Sigmoid colon (tissue), 7 donors: ENCODE results near the gene SPATA25. TPM values are rescaled to one million over a fixed set of nuclear protein-coding genes. Genes with fewer than 3 reads are reported as not detected.
A peak's percentile ranks its signal among the peaks of the same experiment; 100 is the strongest.
"Not testable (repeated sequence)": the region's sequence is repeated elsewhere in the genome, so short reads cannot be mapped to it uniquely, and the experiment has no call there.

Experiments used
- DNase-seq: peaks from one replicate; pipeline ENCODE4 v3.0.0-alpha.2; 2019
- H3K27ac ChIP-seq, 4 donors: fragments of 200-600 bp; sonication (generic); one replicate each; pipeline ENCODE4 v1.5.1; 2016 to 2019; ENCODE audit warnings: mild to moderate bottlenecking in 1 of 4
- H3K27me3 ChIP-seq, 3 donors: fragments of 200-600 bp; sonication (generic); one replicate each; pipeline ENCODE4 v1.5.1; 2019; ENCODE audit warnings: mild to moderate bottlenecking in 1 of 3
- H3K36me3 ChIP-seq, 4 donors: fragments of 200-600 bp; sonication (generic); one replicate each; pipeline ENCODE4 v1.5.1; 2016 to 2019
- H3K4me1 ChIP-seq, 4 donors: fragments of 200-600 bp; sonication (generic); one replicate each; pipeline ENCODE4 v1.5.1; 2017 to 2019
- H3K4me3 ChIP-seq, 4 donors: fragments of 200-600 bp; sonication (generic); one replicate each; pipeline ENCODE4 v1.5.1; 2017 to 2019; ENCODE audit warnings: mild to moderate bottlenecking in 2 of 4, moderate library complexity in 1 of 4
- H3K9me3 ChIP-seq, 4 donors: fragments of 200-600 bp in 3 of 4; sonication (generic) in 3 of 4; one replicate each; pipeline versions ENCODE4 v1.5.1 to v1.6.1; 2013 to 2019
- EP300 ChIP-seq, 4 donors: sonication (generic); formaldehyde crosslinking; IDR thresholded peaks; one replicate each; pipeline ENCODE4 v1.6.1; 2017; ENCODE audit warnings: antibody characterized with exemption in 4 of 4
- POLR2A ChIP-seq, 2 donors: fragments of 450-650 bp; IDR thresholded peaks; one replicate each; pipeline ENCODE4 v1.6.1; 2016; ENCODE audit warnings: antibody characterized with exemption in 2 of 2, mild to moderate bottlenecking in 2 of 2, moderate library complexity in 2 of 2
- POLR2AphosphoS5 ChIP-seq, 4 donors: sonication (generic); formaldehyde crosslinking; IDR thresholded peaks; one replicate each; pipeline ENCODE4 v1.6.1; 2017; ENCODE audit warnings: antibody characterized with exemption in 4 of 4
- WGBS, 2 donors: extraction: QIAGEN DNeasy Blood & Tissue Kit; methylation state at CpG; one replicate each; pipeline ENCODE4 v1.1.7; 2013; 5-methylcytosine and 5-hydroxymethylcytosine counted together
- intact Hi-C: fragments of 100-400 bp; cut with DNase I; formaldehyde crosslinking; loops from one replicate; pipeline ENCODE4 v1.15.1; 2023
- polyA plus RNA-seq, 3 donors: library from polyadenylated mRNA; stranded (reverse); fragments of 200-250 nt; gene quantifications; one replicate each; pipeline ENCODE4 v1.2.3, GENCODE V29; 2013
- total RNA-seq, 4 donors: library from RNA; depleted of rRNA; stranded (reverse); fragments of >200 nt; gene quantifications; one replicate each; pipeline ENCODE4 v1.1.0, GENCODE V29; 2016
- TF ChIP-seq, protein P1 (sequence below), 4 experiments: fragments of 450-650 bp in 3 of 4; fragments of 200-600 bp in 1 of 4; IDR thresholded peaks; one replicate each; pipeline ENCODE4 v1.5.1; 2016 to 2019; ENCODE audit warnings: antibody characterized with exemption in 4 of 4, mild to moderate bottlenecking in 3 of 4, moderate library complexity in 2 of 4
- donor health status: healthy with polysubstance abuse.
- donor health status: Bipolar disorder and iron deficiency.
- donor health status: healthy.

Gene SPATA25
- total and polyA plus RNA-seq, 7 donors: 1.6 to 7.5 (median 1.8) TPM; not detected in 2

GRCh38 chr20:45880988-45881788 lies 6.2 kb downstream of the SPATA25 start, which contains the start of gene ZSWIM1:
Gene ZSWIM1 (plus strand): TSS chr20:45881227. CDS start chr20:45882593, 1,366 bp downstream.
- TF ChIP-seq POLR2A (IDR thresholded peaks at IDR 0.05): peak in 1 of 2 donors; percentile 53
- no peak for TF ChIP-seq EP300 (IDR thresholded peaks at IDR 0.05)
- peak; percentile 51 to 84 (median 74) for TF ChIP-seq POLR2AphosphoS5 (IDR thresholded peaks at IDR 0.05)
- peak; percentile 100 for DNase-seq
- H3K27me3 ChIP-seq: no peaks in the 10 kb centered on the region
- intact Hi-C loops: no loop called here
- no peaks in the 10 kb centered on the region for H3K9me3 ChIP-seq
- peaks cover 6 to 60% (median 16%) of the 10 kb centered on the region in 4 donors for H3K36me3 ChIP-seq
- H3K4me1 ChIP-seq: peaks cover 0 to 20% (median 12%) of the 10 kb centered on the region in 4 donors
- 0 to 1% methylated on average over 23 of the region's 23 CpGs for WGBS, 2 donors
- H3K27ac ChIP-seq: peak within 1 kb of the TSS; percentile 83 to 89 (median 85)
- peak within 1 kb of the TSS; percentile 50 to 62 (median 54) for H3K4me3 ChIP-seq

DNA sequence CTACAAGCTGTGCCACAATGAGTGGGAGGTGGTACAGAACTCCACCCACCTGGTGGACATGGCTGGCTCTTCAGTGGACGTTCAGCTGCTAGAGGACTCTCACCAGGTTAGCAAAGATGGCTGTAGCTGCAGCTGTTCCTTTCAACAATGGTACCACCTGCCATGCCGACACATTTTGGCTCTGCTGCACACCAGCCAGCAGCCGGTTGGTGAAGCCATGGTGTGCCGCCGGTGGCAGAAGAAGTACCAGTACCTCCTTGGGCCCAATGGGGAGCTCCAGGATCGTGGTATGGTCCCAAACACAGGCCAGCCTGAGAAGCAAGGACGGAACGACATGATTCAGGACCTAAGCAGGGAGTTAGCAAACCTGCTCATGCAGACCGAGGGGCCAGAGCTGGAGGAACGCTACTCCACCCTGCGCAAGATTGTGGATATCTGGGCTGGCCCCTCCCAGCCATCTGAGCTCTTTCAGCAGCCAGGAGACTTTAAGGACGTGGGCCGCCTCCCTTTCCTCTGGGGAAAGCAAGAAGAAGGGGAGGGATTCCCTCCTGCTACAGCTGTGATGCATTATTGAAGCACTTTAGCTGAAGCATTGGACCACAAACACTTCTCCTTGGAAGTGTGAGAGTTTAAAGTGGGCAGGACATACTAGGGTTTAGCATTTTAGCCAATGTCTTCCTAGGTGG lies 9.2 kb downstream of the SPATA25 start:
- no peaks in the 10 kb centered on the region for H3K9me3 ChIP-seq
- H3K27me3 ChIP-seq: no peaks in the 10 kb centered on the region
- peaks cover 0 to 15% (median 10%) of the 10 kb centered on the region in 4 donors for H3K4me1 ChIP-seq
- TF ChIP-seq, protein P1, sequence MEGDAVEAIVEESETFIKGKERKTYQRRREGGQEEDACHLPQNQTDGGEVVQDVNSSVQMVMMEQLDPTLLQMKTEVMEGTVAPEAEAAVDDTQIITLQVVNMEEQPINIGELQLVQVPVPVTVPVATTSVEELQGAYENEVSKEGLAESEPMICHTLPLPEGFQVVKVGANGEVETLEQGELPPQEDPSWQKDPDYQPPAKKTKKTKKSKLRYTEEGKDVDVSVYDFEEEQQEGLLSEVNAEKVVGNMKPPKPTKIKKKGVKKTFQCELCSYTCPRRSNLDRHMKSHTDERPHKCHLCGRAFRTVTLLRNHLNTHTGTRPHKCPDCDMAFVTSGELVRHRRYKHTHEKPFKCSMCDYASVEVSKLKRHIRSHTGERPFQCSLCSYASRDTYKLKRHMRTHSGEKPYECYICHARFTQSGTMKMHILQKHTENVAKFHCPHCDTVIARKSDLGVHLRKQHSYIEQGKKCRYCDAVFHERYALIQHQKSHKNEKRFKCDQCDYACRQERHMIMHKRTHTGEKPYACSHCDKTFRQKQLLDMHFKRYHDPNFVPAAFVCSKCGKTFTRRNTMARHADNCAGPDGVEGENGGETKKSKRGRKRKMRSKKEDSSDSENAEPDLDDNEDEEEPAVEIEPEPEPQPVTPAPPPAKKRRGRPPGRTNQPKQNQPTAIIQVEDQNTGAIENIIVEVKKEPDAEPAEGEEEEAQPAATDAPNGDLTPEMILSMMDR (IDR thresholded peaks at IDR 0.05): no peak
- no peak for TF ChIP-seq POLR2AphosphoS5 (IDR thresholded peaks at IDR 0.05)
- TF ChIP-seq POLR2A (IDR thresholded peaks at IDR 0.05): no peak
- TF ChIP-seq EP300 (IDR thresholded peaks at IDR 0.05): no peak
- H3K4me3 ChIP-seq: no peak overlapping the region
- H3K27ac ChIP-seq: peak overlapping the region in 1 of 4 donors; percentile 10
- no peak for DNase-seq
- peaks cover 1 to 32% (median 10%) of the 10 kb centered on the region in 4 donors for H3K36me3 ChIP-seq
- intact Hi-C loops: no loop called here
- 91 to 93% methylated on average over 13 of the region's 13 CpGs for WGBS, 2 donors

DNA sequence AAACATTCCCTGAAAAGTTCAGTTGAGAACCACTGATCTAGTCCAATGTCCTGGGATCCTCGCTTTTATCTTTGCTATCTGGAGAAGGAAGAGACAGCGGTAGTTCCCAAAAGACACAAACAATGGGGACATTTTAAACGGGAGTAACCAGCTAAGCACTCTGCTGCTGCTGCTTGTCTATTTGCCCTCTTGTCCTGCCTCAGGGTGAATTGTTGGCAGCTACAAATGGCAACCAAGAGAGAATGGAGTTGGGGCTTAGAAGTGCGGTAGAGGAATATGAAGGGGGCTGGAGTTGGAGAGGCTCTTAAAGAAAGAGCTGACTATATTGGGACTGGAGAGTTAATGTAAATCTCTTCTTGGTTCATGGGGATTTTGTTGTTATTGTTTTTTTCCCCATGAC lies 12.8 kb downstream of the SPATA25 start:
- intact Hi-C loops: no loop called here
- H3K9me3 ChIP-seq: no peaks in the 10 kb centered on the region
- no peak overlapping the region for H3K4me3 ChIP-seq
- H3K4me1 ChIP-seq: no peaks in the 10 kb centered on the region
- no peak overlapping the region for H3K27ac ChIP-seq
- no peaks in the 10 kb centered on the region for H3K27me3 ChIP-seq
- DNase-seq: no peak
- WGBS, 2 donors: 83 to 90% methylated on average over 4 of the region's 4 CpGs
- TF ChIP-seq, protein P1 (IDR thresholded peaks at IDR 0.05): no peak
- TF ChIP-seq POLR2A (IDR thresholded peaks at IDR 0.05): no peak
- TF ChIP-seq EP300 (IDR thresholded peaks at IDR 0.05): no peak
- no peak for TF ChIP-seq POLR2AphosphoS5 (IDR thresholded peaks at IDR 0.05)
- H3K36me3 ChIP-seq: peaks cover 0 to 24% (median 4%) of the 10 kb centered on the region in 4 donors

- H3K4me3 ChIP-seq, H3K4me1 ChIP-seq, H3K9me3 ChIP-seq, intact Hi-C loops, H3K27me3 ChIP-seq, H3K27ac ChIP-seq: not testable (repeated sequence)
- H3K36me3 ChIP-seq: peaks cover 0 to 24% (median 4%) of the 10 kb centered on the region in 4 donors
- 94% methylated on average over 10 of the region's 10 CpGs for WGBS, 2 donors
- peak; percentile 8 for DNase-seq
Observed at GRCh38 chr20:45874104-45874481, 13.3 kb downstream of the SPATA25 start.

- Histone ChIP-seq H3K36me3 (peaks cover 0 to 21% (median 4%) of the 10 kb centered on the region in 4 donors), H3K27ac (no peak overlapping the region), H3K4me1 (no peaks in the 10 kb centered on the region), H3K27me3 (no peaks in the 10 kb centered on the region), H3K9me3 (no peaks in the 10 kb centered on the region), H3K4me3 (no peak overlapping the region)
- DNase-seq: no peak
- intact Hi-C loops: no loop called here
- whole genome bisulfite sequencing, 2 donors: 66 to 81% methylated on average over 1 of the region's 1 CpG
- TF ChIP-seq EP300 (IDR thresholded peaks at IDR 0.05): no peak
- TF ChIP-seq POLR2A (IDR thresholded peaks at IDR 0.05): no peak
- TF ChIP-seq, protein P1 (IDR thresholded peaks at IDR 0.05): no peak
- TF ChIP-seq POLR2AphosphoS5 (IDR thresholded peaks at IDR 0.05): no peak
Observed at GRCh38 chr20:45873409-45874103, 13.9 kb downstream of the SPATA25 start.
